K562 (cell line): Measurements from ENCODE around the gene SEZ6L. TPM values are rescaled to one million over a fixed set of nuclear protein-coding genes. Genes with fewer than 3 reads are reported as not detected.
A peak's percentile ranks its signal among the peaks of the same experiment; 100 is the strongest.

Experiments used
- ATF1 ChIP-seq, 2 experiments: fragments of 450-650 bp in 1 of 2; IDR thresholded peaks; 2 replicates each; pipeline ENCODE4 v1.6.1; 2016; ENCODE audit warnings: missing compliant biosample characterization in 1 of 2, missing genetic modification characterization in 1 of 2
- CREB3 ChIP-seq: fragments of 450-650 bp; conservative IDR thresholded peaks from 2 replicates; pipeline ENCODE4 v1.6.1; 2016; ENCODE audit warnings: missing genetic modification characterization, low read depth, mild to moderate bottlenecking, missing compliant biosample characterization, moderate library complexity
- CREBBP ChIP-seq: IDR thresholded peaks from one replicate; pipeline ENCODE4 v1.6.1; 2012; ENCODE audit warnings: low read depth, mild to moderate bottlenecking, control low read depth, inconsistent platforms, low read length
- E2F6 ChIP-seq, 2 experiments: IDR thresholded peaks; 2 replicates each; pipeline ENCODE4 v1.6.1; 2011; ENCODE audit warnings: borderline replicate concordance in 1 of 2, control low read depth in 1 of 2, low read depth in 1 of 2, low read length in 1 of 2, mild to moderate bottlenecking in 1 of 2, mixed read lengths in 1 of 2, moderate library complexity in 1 of 2; ENCODE audit not compliant: insufficient read depth in 1 of 2, insufficient read length in 1 of 2, poor library complexity in 1 of 2, severe bottlenecking in 1 of 2; ENCODE audit errors: extremely low read depth in 1 of 2
- FOXA3 ChIP-seq, 2 experiments: fragments of 450-650 bp in 1 of 2; sonication (generic) in 1 of 2; formaldehyde crosslinking; IDR thresholded peaks in 1 of 2; conservative IDR thresholded peaks in 1 of 2; 2 replicates each; pipeline versions ENCODE4 v1.4.0 to v1.8.0; 2020 to 2022; ENCODE audit warnings: mild to moderate bottlenecking in 2 of 2, missing genetic modification reagents in 1 of 2
- GABPB2 ChIP-seq: fragments of 250-450 bp; sonication (Bioruptor Pico); conservative IDR thresholded peaks from 2 replicates; pipeline ENCODE4 v1.5.1; 2021; ENCODE audit warnings: mild to moderate bottlenecking
- HEY1 ChIP-seq: fragments of 250-450 bp; sonication (Bioruptor Pico); IDR thresholded peaks from 2 replicates; pipeline ENCODE4 v1.5.0; 2020; ENCODE audit warnings: mild to moderate bottlenecking, moderate library complexity, borderline replicate concordance
- KAT8 ChIP-seq: fragments of 450-650 bp; IDR thresholded peaks from 2 replicates; pipeline ENCODE4 v1.6.1; 2016; ENCODE audit warnings: low read depth, mild to moderate bottlenecking
- MAX ChIP-seq: sonication (generic); formaldehyde crosslinking; IDR thresholded peaks from 2 replicates; pipeline ENCODE4 v1.9.0; 2022; ENCODE audit warnings: mild to moderate bottlenecking, missing genetic modification reagents
- PHF20 ChIP-seq: fragments of 450-650 bp; IDR thresholded peaks from 2 replicates; pipeline ENCODE4 v1.6.1; 2018; ENCODE audit not compliant: partially characterized antibody
- PHF8 ChIP-seq: fragments of 200-600 bp; sonication (generic); IDR thresholded peaks from 2 replicates; pipeline ENCODE4 v1.6.1; 2012; ENCODE audit warnings: mixed run types, mild to moderate bottlenecking, inconsistent platforms, low read length, moderate library complexity, borderline replicate concordance
- POLR2AphosphoS2 ChIP-seq: IDR thresholded peaks from 2 replicates; pipeline ENCODE4 v1.6.1; 2012; ENCODE audit warnings: low read length, improper control_type of control experiment
- PYGO2 ChIP-seq: fragments of 450-650 bp; IDR thresholded peaks from 2 replicates; pipeline ENCODE4 v1.6.1; 2016; ENCODE audit warnings: mild to moderate bottlenecking, missing genetic modification characterization, moderate library complexity, missing compliant biosample characterization
- RBBP5 ChIP-seq: fragments of 200-600 bp; sonication (generic); IDR thresholded peaks from 2 replicates; pipeline ENCODE4 v1.6.1; 2012; ENCODE audit warnings: borderline replicate concordance, mild to moderate bottlenecking, low read length, control low read depth, inconsistent platforms; ENCODE audit not compliant: insufficient read depth, poor library complexity, severe bottlenecking
- SREBF1 ChIP-seq: fragments of 150-350 bp; IDR thresholded peaks from 2 replicates; pipeline ENCODE4 v1.6.1; 2014; ENCODE audit warnings: antibody characterized with exemption, low read depth, low read length, borderline replicate concordance
- TAF7 ChIP-seq: fragments of 450-650 bp; IDR thresholded peaks from 2 replicates; pipeline ENCODE4 v1.6.1; 2016; ENCODE audit warnings: missing genetic modification characterization, missing compliant biosample characterization
- TEAD4 ChIP-seq, 2 experiments: sonication (generic) in 1 of 2; formaldehyde crosslinking in 1 of 2; IDR thresholded peaks; 2 replicates each; pipeline versions ENCODE4 v1.6.1 to v1.8.0; 2012 to 2022; ENCODE audit warnings: borderline replicate concordance in 1 of 2, inconsistent platforms in 1 of 2, low read length in 1 of 2, mild to moderate bottlenecking in 1 of 2, missing genetic modification reagents in 1 of 2
- TRIM28 ChIP-seq: fragments of 450-650 bp; IDR thresholded peaks from 2 replicates; pipeline ENCODE4 v1.6.1; 2017
- YY1 ChIP-seq, 3 experiments: IDR thresholded peaks; 2 replicates each; pipeline ENCODE4 v1.6.1; 2011; ENCODE audit warnings: low read length in 2 of 3, mild to moderate bottlenecking in 2 of 3, moderate library complexity in 2 of 3, borderline replicate concordance in 1 of 3, control low read depth in 1 of 3, low read depth in 1 of 3; ENCODE audit not compliant: insufficient read depth in 3 of 3, insufficient replicate concordance in 2 of 3, control insufficient read depth in 1 of 3, insufficient read length in 1 of 3; ENCODE audit errors: extremely low read depth in 1 of 3
- ZNF699 ChIP-seq: fragments of 250-450 bp; sonication (Bioruptor Pico); IDR thresholded peaks from 2 replicates; pipeline ENCODE4 v1.8.0; 2021; ENCODE audit warnings: mild to moderate bottlenecking, moderate library complexity; ENCODE audit not compliant: insufficient replicate concordance
- ZNF785 ChIP-seq: fragments of 250-450 bp; sonication (Bioruptor Pico); IDR thresholded peaks from 2 replicates; pipeline ENCODE4 v1.4.0; 2020; ENCODE audit warnings: mild to moderate bottlenecking
- polyA plus RNA-seq, 8 experiments: library from polyadenylated mRNA; depleted of rRNA in 4 of 8; stranded (reverse) in 5 of 8; unstranded in 3 of 8; fragments of >200 nt; fragmentation: Nextera tagmentation in 2 of 8; fragmentation: Illumina TruSeq in 1 of 8; extraction: Ambion mirVana in 2 of 8; extraction: Trizol in 1 of 8; gene quantifications; 2 replicates each; pipeline versions ENCODE4 v1.2.1 to v1.2.3, GENCODE V29; 2011 to 2014; ENCODE audit warnings: inconsistent platforms in 1 of 8, missing spikeins in 1 of 8
- total RNA-seq, 7 experiments: library from RNA; depleted of rRNA in 6 of 7; stranded (reverse); fragments of >200 nt in 6 of 7; fragmentation: Illumina TruSeq in 2 of 7; extraction: Trizol in 2 of 7; gene quantifications; 2 replicates each; pipeline versions ENCODE4 v1.2.1 to v1.2.3, GENCODE V29; 2011 to 2021; ENCODE audit warnings: low replicate concordance in 1 of 7
- TF ChIP-seq, protein P1 (sequence below): IDR thresholded peaks from 2 replicates; pipeline ENCODE4 v1.6.1; 2011; ENCODE audit not compliant: insufficient read length; ENCODE audit errors: extremely low read depth

The SEZ6L gene
- total and polyA plus RNA-seq, 9 of the 15 experiments (the other 6 are each of a cell fraction or from before 2014, with no cell fraction given): not detected

GRCh38 chr22:26401726-26402125 is 232.5 kb downstream of the SEZ6L start (continued):
- TF ChIP-seq E2F6 (IDR thresholded peaks at IDR 0.05; ENCODE audit: borderline replicate concordance in 1 of 2, extremely low read depth in 1 of 2, insufficient read depth in 1 of 2, insufficient read length in 1 of 2, low read depth in 1 of 2, low read length in 1 of 2, poor library complexity in 1 of 2, severe bottlenecking in 1 of 2) (peak; percentile 48 to 80), PHF20 (no peak), TRIM28 (no peak), CREB3 (0 out of 2 replicates have a peak, but pooled peaks have one; percentile 20), ZNF785 (CRISPR knock-in tag) (no peak), PYGO2 (tag) (no peak), RBBP5 (no peak), MAX (CRISPR knock-in tag) (peak; percentile 24; the same call in 1 of the 2 replicates), ZNF699 (CRISPR knock-in tag) (no peak), ATF1 (CRISPR knock-in tag; IDR thresholded peaks at IDR 0.05) (no peak), ATF1 (tag; IDR thresholded peaks at IDR 0.05) (no peak), SREBF1 (no peak), TAF7 (tag) (no peak), PHF8 (no peak), KAT8 (no peak), CREBBP (no peak), YY1 (IDR thresholded peaks at IDR 0.05; ENCODE audit: borderline replicate concordance in 1 of 3, control insufficient read depth in 1 of 3, extremely low read depth in 1 of 3, insufficient read depth in 3 of 3, insufficient read length in 1 of 3, insufficient replicate concordance in 2 of 3, low read depth in 1 of 3, low read length in 2 of 3) (peak; percentile 39 to 90 (median 57)), GABPB2 (CRISPR knock-in tag) (no peak), TEAD4 (IDR thresholded peaks at IDR 0.05; ENCODE audit: low read length) (no peak), TEAD4 (CRISPR knock-in tag; IDR thresholded peaks at IDR 0.05; ENCODE audit: borderline replicate concordance) (no peak), POLR2AphosphoS2 (no peak), FOXA3 (CRISPR knock-in tag; conservative IDR thresholded peaks at IDR 0.05 in 1 of 2, IDR thresholded peaks at IDR 0.05 in 1 of 2) (no peak), HEY1 (CRISPR knock-in tag) (no peak)
- TF ChIP-seq, protein P1, sequence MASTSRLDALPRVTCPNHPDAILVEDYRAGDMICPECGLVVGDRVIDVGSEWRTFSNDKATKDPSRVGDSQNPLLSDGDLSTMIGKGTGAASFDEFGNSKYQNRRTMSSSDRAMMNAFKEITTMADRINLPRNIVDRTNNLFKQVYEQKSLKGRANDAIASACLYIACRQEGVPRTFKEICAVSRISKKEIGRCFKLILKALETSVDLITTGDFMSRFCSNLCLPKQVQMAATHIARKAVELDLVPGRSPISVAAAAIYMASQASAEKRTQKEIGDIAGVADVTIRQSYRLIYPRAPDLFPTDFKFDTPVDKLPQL: no peak
